SK-N-SH (cell line): ENCODE data around the gene SLCO2B1. TPM values are rescaled to one million over a fixed set of nuclear protein-coding genes. Genes with fewer than 3 reads are reported as not detected.

ENCODE experiments used
- CTCF ChIA-PET: fragments of 300-600, 350-600 bp; formaldehyde crosslinking; extraction: SDS; loops from one replicate; lab custom pipeline; 2021; lab: Yijun Ruan, JAX
- POLR2A ChIA-PET: fragments of 350-600 bp; sonication (Branson Sonifier 250); formaldehyde crosslinking; extraction: SDS; loops from one replicate; lab custom pipeline; 2020; ENCODE audit warnings: antibody characterized with exemption, inconsistent platforms; lab: Yijun Ruan, JAX
- DNase-seq: peaks from one replicate; pipeline ENCODE4 v3.0.0; 2012
- H2AFZ ChIP-seq: fragments of 200-600 bp; sonication (generic); 2 replicates; pipeline ENCODE4 v1.8.1; 2016; ENCODE audit warnings: antibody characterized with exemption, mild to moderate bottlenecking, low read depth
- H3F3A ChIP-seq: fragments of 200-600 bp; sonication (generic); replicated peaks from 2 replicates; pipeline ENCODE3; 2016; ENCODE audit warnings: antibody characterized with exemption, mild to moderate bottlenecking; ENCODE audit not compliant: insufficient read depth
- H3K27ac ChIP-seq, 2 experiments: fragments of 200-500 bp in 1 of 2; fragments of 200-600 bp in 1 of 2; sonication (Bioruptor generic) in 1 of 2; sonication (generic), shearing (Covaris generic) in 1 of 2; 2 replicates each; pipeline versions ENCODE4 v1.5.1 to v1.6.1; 2014 to 2016; ENCODE audit warnings: low read depth in 2 of 2, inconsistent platforms in 1 of 2, low read length in 1 of 2, mild to moderate bottlenecking in 1 of 2, mixed read lengths in 1 of 2
- H3K27me3 ChIP-seq: fragments of 200-600 bp; sonication (generic), shearing (Covaris generic); 2 replicates; pipeline ENCODE4 v1.6.1; 2016; ENCODE audit warnings: mixed run types; ENCODE audit not compliant: insufficient read depth
- H3K36me3 ChIP-seq, 2 experiments: fragments of 200-500 bp in 1 of 2; fragments of 200-600 bp in 1 of 2; sonication (Bioruptor generic) in 1 of 2; sonication (generic) in 1 of 2; replicated peaks in 1 of 2; 2 replicates each; pipeline versions ENCODE3 to v1.5.1; 2014 to 2016; ENCODE audit warnings: low read length in 1 of 2, mild to moderate bottlenecking in 1 of 2; ENCODE audit not compliant: insufficient read depth in 2 of 2, control insufficient read depth in 1 of 2
- H3K4me1 ChIP-seq, 2 experiments: fragments of 200-500 bp in 1 of 2; fragments of 200-600 bp in 1 of 2; sonication (Bioruptor generic) in 1 of 2; sonication (generic), shearing (Covaris generic) in 1 of 2; 2 replicates each; pipeline versions ENCODE4 v1.5.1 to v1.6.1; 2014 to 2016; ENCODE audit warnings: low read depth in 1 of 2, low read length in 1 of 2, mixed run types in 1 of 2; ENCODE audit not compliant: insufficient read depth in 2 of 2, control insufficient read depth in 1 of 2
- H3K4me2 ChIP-seq: fragments of 200-600 bp; sonication (generic), shearing (Covaris generic); 2 replicates; pipeline ENCODE4 v1.6.1; 2017; ENCODE audit warnings: mixed run types
- H3K4me3 ChIP-seq, 2 experiments: fragments of 200-500 bp in 1 of 2; fragments of 200-600 bp in 1 of 2; sonication (Bioruptor generic) in 1 of 2; sonication (generic), shearing (Covaris generic) in 1 of 2; 2 replicates each; pipeline versions ENCODE4 v1.5.1 to v1.8.1; 2014 to 2016; ENCODE audit warnings: low read depth in 2 of 2, inconsistent platforms in 1 of 2, low read length in 1 of 2, mild to moderate bottlenecking in 1 of 2, mixed read lengths in 1 of 2, moderate library complexity in 1 of 2
- H3K79me2 ChIP-seq: fragments of 200-600 bp; sonication (generic); 2 replicates; pipeline ENCODE4 v1.8.1; 2017; ENCODE audit warnings: mild to moderate bottlenecking; ENCODE audit not compliant: insufficient read depth
- H3K9ac ChIP-seq: fragments of 200-600 bp; sonication (generic); 2 replicates; pipeline ENCODE4 v1.6.1; 2017; ENCODE audit warnings: mixed run types
- H3K9me2 ChIP-seq: fragments of 200-600 bp; sonication (generic); 2 replicates; pipeline ENCODE4 v1.6.1; 2017; ENCODE audit warnings: mixed run types
- H3K9me3 ChIP-seq: fragments of 200-600 bp; sonication (generic); 2 replicates; pipeline ENCODE4 v1.6.1; 2017; ENCODE audit warnings: mixed run types, mild to moderate bottlenecking, moderate library complexity
- H4K20me1 ChIP-seq: fragments of 200-600 bp; sonication (generic); 2 replicates; pipeline ENCODE4 v1.6.1; 2017; ENCODE audit warnings: mild to moderate bottlenecking, mixed run types; ENCODE audit not compliant: insufficient read depth
- CHD2 ChIP-seq: fragments of 150-350 bp; IDR thresholded peaks from 2 replicates; pipeline ENCODE4 v1.6.1; 2018; ENCODE audit warnings: low read length; ENCODE audit not compliant: partially characterized antibody
- FOXJ3 ChIP-seq: sonication (generic); formaldehyde crosslinking; IDR thresholded peaks from 2 replicates; pipeline ENCODE4 v1.5.1; 2020; ENCODE audit warnings: mild to moderate bottlenecking, missing genetic modification reagents
- GATA2 ChIP-seq: sonication (generic); formaldehyde crosslinking; IDR thresholded peaks from 2 replicates; pipeline ENCODE4 v1.5.0; 2020; ENCODE audit warnings: mild to moderate bottlenecking, missing genetic modification reagents
- POLR2AphosphoS5 ChIP-seq: IDR thresholded peaks from 2 replicates; pipeline ENCODE4 v1.6.1; 2012; ENCODE audit warnings: low read depth, low read length
- RAD21 ChIP-seq: IDR thresholded peaks from 2 replicates; pipeline ENCODE4 v1.6.1; 2012; ENCODE audit warnings: mild to moderate bottlenecking, low read length
- RCOR1 ChIP-seq: fragments of 150-350 bp; IDR thresholded peaks from 2 replicates; pipeline ENCODE4 v1.6.1; 2017; ENCODE audit warnings: antibody characterized with exemption, low read length
- SIN3A ChIP-seq: IDR thresholded peaks from 2 replicates; pipeline ENCODE4 v1.6.1; 2012; ENCODE audit warnings: low read depth, mild to moderate bottlenecking, low read length, moderate library complexity, borderline replicate concordance
- YY1 ChIP-seq: IDR thresholded peaks from 2 replicates; pipeline ENCODE4 v1.4.0; 2012; ENCODE audit warnings: low read depth, mild to moderate bottlenecking
- polyA plus RNA-seq, 3 experiments: library from polyadenylated mRNA; depleted of rRNA; stranded (reverse); fragments of >200 nt; gene quantifications; 2 replicates each; pipeline ENCODE4 v1.2.3, GENCODE V29; 2012
- TF ChIP-seq, protein P1 (sequence below): fragments of 200-600 bp; sonication (generic); IDR thresholded peaks from 2 replicates; pipeline ENCODE4 v1.6.1; 2017; ENCODE audit warnings: antibody characterized with exemption, mild to moderate bottlenecking, moderate library complexity
- TF ChIP-seq, protein P2 (sequence below): IDR thresholded peaks from 2 replicates; pipeline ENCODE4; 2012
- TF ChIP-seq, protein P3 (sequence below): IDR thresholded peaks from 2 replicates; pipeline ENCODE4 v1.4.0; 2012; ENCODE audit warnings: low read depth, borderline replicate concordance

Gene SLCO2B1
- polyA plus RNA-seq, 1 of the 3 experiments (the other 2 are of a cell fraction), result 0.18 TPM

DNA sequence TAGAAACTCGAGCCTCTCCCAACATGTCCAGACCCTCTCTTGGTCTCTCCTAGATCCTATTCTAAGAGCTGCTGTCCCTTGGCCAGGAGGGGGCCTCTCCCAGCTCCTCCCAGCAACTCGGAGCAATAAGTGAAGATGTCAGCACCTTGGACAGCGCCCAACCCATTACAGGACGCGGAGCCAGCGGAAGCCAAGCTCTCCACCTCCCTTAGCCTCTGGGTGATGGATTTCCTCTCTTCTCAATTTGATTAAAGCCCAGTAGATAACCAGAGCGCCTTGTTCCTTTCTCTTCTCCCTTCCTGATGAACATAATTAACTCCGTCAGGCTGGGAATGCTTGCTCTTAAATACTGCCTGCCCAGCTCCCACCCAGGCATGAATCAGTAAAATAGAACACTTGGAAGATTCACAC, 63.5 kb downstream of the SLCO2B1 start (continued):
- TF ChIP-seq, protein P1, sequence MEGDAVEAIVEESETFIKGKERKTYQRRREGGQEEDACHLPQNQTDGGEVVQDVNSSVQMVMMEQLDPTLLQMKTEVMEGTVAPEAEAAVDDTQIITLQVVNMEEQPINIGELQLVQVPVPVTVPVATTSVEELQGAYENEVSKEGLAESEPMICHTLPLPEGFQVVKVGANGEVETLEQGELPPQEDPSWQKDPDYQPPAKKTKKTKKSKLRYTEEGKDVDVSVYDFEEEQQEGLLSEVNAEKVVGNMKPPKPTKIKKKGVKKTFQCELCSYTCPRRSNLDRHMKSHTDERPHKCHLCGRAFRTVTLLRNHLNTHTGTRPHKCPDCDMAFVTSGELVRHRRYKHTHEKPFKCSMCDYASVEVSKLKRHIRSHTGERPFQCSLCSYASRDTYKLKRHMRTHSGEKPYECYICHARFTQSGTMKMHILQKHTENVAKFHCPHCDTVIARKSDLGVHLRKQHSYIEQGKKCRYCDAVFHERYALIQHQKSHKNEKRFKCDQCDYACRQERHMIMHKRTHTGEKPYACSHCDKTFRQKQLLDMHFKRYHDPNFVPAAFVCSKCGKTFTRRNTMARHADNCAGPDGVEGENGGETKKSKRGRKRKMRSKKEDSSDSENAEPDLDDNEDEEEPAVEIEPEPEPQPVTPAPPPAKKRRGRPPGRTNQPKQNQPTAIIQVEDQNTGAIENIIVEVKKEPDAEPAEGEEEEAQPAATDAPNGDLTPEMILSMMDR, result peak; percentile 58
- no peak for TF ChIP-seq YY1
- peak; percentile 52 for TF ChIP-seq RAD21
- no peak for TF ChIP-seq POLR2AphosphoS5
- TF ChIP-seq, protein P2, sequence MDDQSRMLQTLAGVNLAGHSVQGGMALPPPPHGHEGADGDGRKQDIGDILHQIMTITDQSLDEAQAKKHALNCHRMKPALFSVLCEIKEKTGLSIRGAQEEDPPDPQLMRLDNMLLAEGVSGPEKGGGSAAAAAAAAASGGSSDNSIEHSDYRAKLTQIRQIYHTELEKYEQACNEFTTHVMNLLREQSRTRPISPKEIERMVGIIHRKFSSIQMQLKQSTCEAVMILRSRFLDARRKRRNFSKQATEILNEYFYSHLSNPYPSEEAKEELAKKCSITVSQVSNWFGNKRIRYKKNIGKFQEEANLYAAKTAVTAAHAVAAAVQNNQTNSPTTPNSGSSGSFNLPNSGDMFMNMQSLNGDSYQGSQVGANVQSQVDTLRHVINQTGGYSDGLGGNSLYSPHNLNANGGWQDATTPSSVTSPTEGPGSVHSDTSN, result no peak
- peak; percentile 87 for TF ChIP-seq RCOR1
- TF ChIP-seq SIN3A, result no peak
- TF ChIP-seq, all 33 proteins: peak for 9

DNA sequence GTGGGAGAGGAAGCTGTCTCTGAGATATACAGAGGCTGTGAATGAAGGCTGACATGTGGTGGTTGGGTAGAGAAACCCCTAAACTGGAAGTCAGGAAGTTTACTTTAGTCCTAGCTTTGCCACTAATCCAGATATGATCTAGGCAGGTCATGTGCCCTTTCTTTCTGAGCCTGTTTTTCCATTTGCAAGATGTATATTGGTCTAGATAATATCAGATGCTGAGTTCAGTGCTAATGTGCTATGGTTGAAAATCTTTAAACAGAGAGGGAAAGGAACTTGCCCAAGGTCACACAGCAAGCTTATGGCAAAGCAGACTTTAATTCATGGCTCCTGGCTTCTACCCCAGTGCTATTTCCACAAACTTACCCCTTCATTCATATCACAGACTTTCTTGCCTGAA, 63.9 kb downstream of the SLCO2B1 start:
- H3K9me3 ChIP-seq, result no peaks in the 10 kb centered on the region
- H3K27me3 ChIP-seq, result no peaks in the 10 kb centered on the region
- ChIA-PET POLR2A (interaction anchor here (0.6 to 1.5 kb wide), 5 partner anchors 9 to 67 kb away, joined by 3 to 14 read pairs (median 4); no protein-coding TSS in a partner anchor), CTCF (interaction anchor here (0.6 to 16.0 kb wide), 15 partner anchors 9 to 192 kb away, joined by 3 to 362 read pairs (median 4); partner anchors contain the start of gene TPBGL)
- no peak overlapping the region for H3K9ac ChIP-seq
- H3K36me3 ChIP-seq, result no peaks in the 10 kb centered on the region
- no peaks in the 10 kb centered on the region for H3F3A ChIP-seq
- H3K4me1 ChIP-seq, result peaks cover 0 to 13% of the 10 kb centered on the region in 2 experiments; a peak in 2 of 4 replicates
- no peaks in the 10 kb centered on the region for H3K9me2 ChIP-seq
- H3K4me3 ChIP-seq, result no peak overlapping the region
- no peak overlapping the region for H3K4me2 ChIP-seq
- H3K79me2 ChIP-seq, result no peaks in the 10 kb centered on the region
- no peaks in the 10 kb centered on the region for H4K20me1 ChIP-seq
- peak; percentile 58 for DNase-seq
- H3K27ac ChIP-seq, result peak overlapping the region in 1 of 2 experiments; percentile 93; a peak in 2 of 4 replicates
- TF ChIP-seq, protein P3, sequence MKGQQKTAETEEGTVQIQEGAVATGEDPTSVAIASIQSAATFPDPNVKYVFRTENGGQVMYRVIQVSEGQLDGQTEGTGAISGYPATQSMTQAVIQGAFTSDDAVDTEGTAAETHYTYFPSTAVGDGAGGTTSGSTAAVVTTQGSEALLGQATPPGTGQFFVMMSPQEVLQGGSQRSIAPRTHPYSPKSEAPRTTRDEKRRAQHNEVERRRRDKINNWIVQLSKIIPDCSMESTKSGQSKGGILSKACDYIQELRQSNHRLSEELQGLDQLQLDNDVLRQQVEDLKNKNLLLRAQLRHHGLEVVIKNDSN, result peak; percentile 26; the same call in 1 of the 2 replicates
- TF ChIP-seq CHD2 (peak; percentile 2), RCOR1 (no peak), GATA2 (CRISPR knock-in tag) (peak; percentile 80), FOXJ3 (CRISPR knock-in tag) (peak; percentile 23; the same call in 1 of the 2 replicates)
- TF ChIP-seq, protein P1, result no peak
- H2AFZ ChIP-seq, result no peak overlapping the region
